Testis (tissue), 3 donors: Measurements from ENCODE around the gene INMT. TPM values are rescaled to one million over a fixed set of nuclear protein-coding genes. Genes with fewer than 3 reads are reported as not detected.
A peak's percentile ranks its signal among the peaks of the same experiment; 100 is the strongest.

Source experiments
- DNase-seq: peaks from one replicate; pipeline ENCODE4 v3.0.0-alpha.2; 2019
- H3K27ac ChIP-seq, 2 donors: fragments of 200-600 bp; sonication (generic); one replicate each; pipeline ENCODE4 v1.5.1; 2019
- H3K27me3 ChIP-seq: fragments of 200-600 bp; sonication (generic); one replicate; pipeline ENCODE4 v1.5.1; 2019
- H3K36me3 ChIP-seq: fragments of 200-600 bp; sonication (generic); one replicate; pipeline ENCODE4 v1.5.1; 2017; ENCODE audit warnings: low read depth; ENCODE audit errors: missing control alignments
- H3K4me1 ChIP-seq: fragments of 200-600 bp; sonication (generic); one replicate; pipeline ENCODE4 v1.5.1; 2019
- H3K4me3 ChIP-seq, 2 donors: fragments of 200-600 bp; sonication (generic); one replicate each; pipeline ENCODE4 v1.5.1; 2017 to 2019
- H3K9me3 ChIP-seq: fragments of 200-600 bp; sonication (generic); one replicate; pipeline ENCODE4 v1.5.1; 2017
- POLR2A ChIP-seq: fragments of 450-650 bp; IDR thresholded peaks from one replicate; pipeline ENCODE4 v1.6.1; 2017; ENCODE audit warnings: antibody characterized with exemption, mild to moderate bottlenecking, moderate library complexity
- WGBS, 2 donors: methylation state at CpG; one replicate each; pipeline ENCODE4 v1.1.5; 2018; 5-methylcytosine and 5-hydroxymethylcytosine counted together
- intact Hi-C: fragments of 100-400 bp; cut with DNase I; formaldehyde crosslinking; loops from one replicate; pipeline ENCODE4 v1.15.1; 2023; ENCODE audit warnings: low total_unique reads
- polyA plus RNA-seq: library from polyadenylated mRNA; stranded (reverse); fragments of 350-450 nt; fragmentation: Illumina TruSeq; extraction: RNeasy Lipid Tissue Mini Kit (QIAGEN cat#74804); gene quantifications from one replicate; pipeline ENCODE4 v1.2.3, GENCODE V29; 2014; ENCODE audit warnings: low read depth, low replicate concordance; ENCODE audit not compliant: insufficient read depth
- total RNA-seq, 2 donors: library from RNA; depleted of rRNA; stranded (reverse); fragments of >200 nt; gene quantifications; one replicate each; pipeline ENCODE4 v1.2.3, GENCODE V29; 2016
- TF ChIP-seq, protein P1 (sequence below), 3 experiments: fragments of 450-650 bp in 2 of 3; fragments of 200-600 bp in 1 of 3; sonication (generic) in 1 of 3; IDR thresholded peaks; one replicate each; pipeline ENCODE4 v1.5.1; 2016 to 2019; ENCODE audit warnings: antibody characterized with exemption in 3 of 3, mild to moderate bottlenecking in 2 of 3, moderate library complexity in 1 of 3

The INMT gene
- total and polyA plus RNA-seq, 3 donors from 2014 or later: 31.8 to 68.4 (median 41.2) TPM

DNA sequence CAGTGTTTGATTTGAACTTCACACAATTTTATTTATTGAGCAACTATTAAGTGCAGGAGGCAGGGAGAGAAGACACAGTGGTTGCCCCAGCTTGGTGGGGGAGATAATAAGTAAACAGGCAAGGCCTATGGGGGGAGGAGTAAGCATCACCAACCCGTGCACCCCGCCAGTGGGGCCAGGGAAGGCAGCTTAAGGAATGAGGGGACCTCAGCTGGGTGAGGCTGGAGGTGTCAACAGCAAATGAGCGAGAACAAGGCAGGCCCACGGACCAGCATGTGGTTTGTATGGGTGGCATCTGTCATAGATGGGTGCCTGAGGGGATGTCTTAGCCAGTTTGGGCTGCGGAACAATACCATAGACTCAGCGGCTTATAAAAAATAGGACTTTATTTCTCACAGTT is 45.6 kb upstream of the INMT start:
- 88 to 89% methylated on average over 6 of the region's 6 CpGs for WGBS, 2 donors
- H3K27me3 ChIP-seq: no peaks in the 10 kb centered on the region
- DNase-seq: no peak
- H3K4me1 ChIP-seq: no peaks in the 10 kb centered on the region
- TF ChIP-seq POLR2A: no peak
- TF ChIP-seq, protein P1, sequence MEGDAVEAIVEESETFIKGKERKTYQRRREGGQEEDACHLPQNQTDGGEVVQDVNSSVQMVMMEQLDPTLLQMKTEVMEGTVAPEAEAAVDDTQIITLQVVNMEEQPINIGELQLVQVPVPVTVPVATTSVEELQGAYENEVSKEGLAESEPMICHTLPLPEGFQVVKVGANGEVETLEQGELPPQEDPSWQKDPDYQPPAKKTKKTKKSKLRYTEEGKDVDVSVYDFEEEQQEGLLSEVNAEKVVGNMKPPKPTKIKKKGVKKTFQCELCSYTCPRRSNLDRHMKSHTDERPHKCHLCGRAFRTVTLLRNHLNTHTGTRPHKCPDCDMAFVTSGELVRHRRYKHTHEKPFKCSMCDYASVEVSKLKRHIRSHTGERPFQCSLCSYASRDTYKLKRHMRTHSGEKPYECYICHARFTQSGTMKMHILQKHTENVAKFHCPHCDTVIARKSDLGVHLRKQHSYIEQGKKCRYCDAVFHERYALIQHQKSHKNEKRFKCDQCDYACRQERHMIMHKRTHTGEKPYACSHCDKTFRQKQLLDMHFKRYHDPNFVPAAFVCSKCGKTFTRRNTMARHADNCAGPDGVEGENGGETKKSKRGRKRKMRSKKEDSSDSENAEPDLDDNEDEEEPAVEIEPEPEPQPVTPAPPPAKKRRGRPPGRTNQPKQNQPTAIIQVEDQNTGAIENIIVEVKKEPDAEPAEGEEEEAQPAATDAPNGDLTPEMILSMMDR (IDR thresholded peaks at IDR 0.05): no peak
- no peaks in the 10 kb centered on the region for H3K36me3 ChIP-seq
- no peaks in the 10 kb centered on the region for H3K9me3 ChIP-seq
- intact Hi-C loops: no loop called here
- H3K27ac ChIP-seq: no peak overlapping the region
- no peak overlapping the region for H3K4me3 ChIP-seq

DNA sequence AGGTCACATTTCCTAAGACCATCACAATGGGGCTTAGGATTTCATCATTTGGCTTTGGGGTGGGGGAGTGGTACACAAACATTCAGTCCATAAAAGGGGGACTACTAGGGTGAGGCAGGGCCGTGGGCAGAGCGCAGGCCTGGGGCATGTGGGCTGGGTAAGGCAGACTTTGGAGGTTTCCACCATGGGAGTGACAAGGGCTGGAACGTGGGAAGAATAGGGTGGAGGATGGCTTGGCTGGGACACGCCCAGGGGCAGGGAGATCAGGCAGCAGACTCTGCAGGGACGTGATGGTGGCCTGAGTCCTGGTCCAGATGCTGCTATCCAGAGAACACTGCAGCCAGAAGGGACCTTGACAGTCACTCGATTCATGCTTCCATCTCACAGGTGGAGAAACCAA is 45.0 kb upstream of the INMT start:
- intact Hi-C loops: no loop called here
- Histone ChIP-seq H3K9me3 (no peaks in the 10 kb centered on the region), H3K27ac (no peak overlapping the region), H3K4me1 (no peaks in the 10 kb centered on the region), H3K36me3 (no peaks in the 10 kb centered on the region), H3K27me3 (no peaks in the 10 kb centered on the region), H3K4me3 (no peak overlapping the region)
- WGBS, 2 donors: 87 to 89% methylated on average over 6 of the region's 6 CpGs
- TF ChIP-seq, protein P1 (IDR thresholded peaks at IDR 0.05): no peak
- no peak for TF ChIP-seq POLR2A
- no peak for DNase-seq

DNA sequence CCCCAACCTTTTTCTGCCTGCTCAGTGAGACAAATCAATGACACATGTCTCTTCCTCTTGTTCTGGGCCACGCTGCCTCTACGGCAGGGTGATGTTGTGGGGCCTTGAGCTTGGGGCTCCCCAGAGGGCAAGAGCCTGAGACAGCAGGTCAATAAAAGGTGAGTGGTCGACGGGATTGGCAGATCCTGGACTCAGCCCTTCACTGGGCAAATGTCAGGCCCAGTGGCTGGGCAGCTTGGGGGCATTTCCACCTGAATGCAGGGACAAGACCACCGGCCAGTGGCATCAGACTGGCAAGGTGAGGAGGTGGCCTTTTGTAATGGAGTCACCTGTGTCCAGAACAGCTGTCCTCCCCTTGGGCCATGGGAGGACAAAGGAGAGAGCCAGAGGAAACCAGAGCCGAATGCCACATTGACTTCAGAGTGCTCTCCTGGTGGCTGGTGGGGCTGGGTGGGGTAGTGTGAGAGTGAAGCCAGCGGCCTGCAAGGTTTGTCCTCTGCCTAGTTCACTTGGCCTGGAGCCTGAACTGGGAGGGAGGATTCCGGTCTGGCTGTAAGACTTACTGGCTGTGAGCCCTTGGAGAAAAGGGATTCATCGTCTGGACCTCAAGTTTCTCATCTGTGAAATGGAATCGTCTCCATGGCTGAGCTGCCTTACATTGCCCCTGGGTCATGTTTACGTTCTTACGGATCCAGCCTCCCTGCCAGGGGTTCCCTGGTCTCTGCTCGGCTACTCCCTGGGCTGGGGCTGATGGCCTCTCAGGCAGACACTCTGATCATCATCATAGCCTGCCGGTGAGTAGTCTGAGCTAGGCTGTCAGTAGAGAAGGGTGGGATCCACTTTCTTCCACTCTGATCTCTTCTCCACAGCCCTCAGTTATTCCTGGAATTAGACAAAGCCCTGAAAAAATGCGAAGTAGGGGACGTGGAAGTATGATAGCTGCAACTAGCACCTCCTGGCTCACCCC is 44.3 kb upstream of the INMT start:
- no peaks in the 10 kb centered on the region for H3K27me3 ChIP-seq
- H3K9me3 ChIP-seq: no peaks in the 10 kb centered on the region
- no peak overlapping the region for H3K4me3 ChIP-seq
- no peaks in the 10 kb centered on the region for H3K4me1 ChIP-seq
- TF ChIP-seq, protein P1 (IDR thresholded peaks at IDR 0.05): no peak
- no peak for TF ChIP-seq POLR2A
- H3K36me3 ChIP-seq: no peaks in the 10 kb centered on the region
- intact Hi-C loops: no loop called here
- DNase-seq: peak; percentile 40
- 63 to 66% methylated on average over 15 to 16 of the region's 16 CpGs for WGBS, 2 donors
- H3K27ac ChIP-seq: no peak overlapping the region

DNA sequence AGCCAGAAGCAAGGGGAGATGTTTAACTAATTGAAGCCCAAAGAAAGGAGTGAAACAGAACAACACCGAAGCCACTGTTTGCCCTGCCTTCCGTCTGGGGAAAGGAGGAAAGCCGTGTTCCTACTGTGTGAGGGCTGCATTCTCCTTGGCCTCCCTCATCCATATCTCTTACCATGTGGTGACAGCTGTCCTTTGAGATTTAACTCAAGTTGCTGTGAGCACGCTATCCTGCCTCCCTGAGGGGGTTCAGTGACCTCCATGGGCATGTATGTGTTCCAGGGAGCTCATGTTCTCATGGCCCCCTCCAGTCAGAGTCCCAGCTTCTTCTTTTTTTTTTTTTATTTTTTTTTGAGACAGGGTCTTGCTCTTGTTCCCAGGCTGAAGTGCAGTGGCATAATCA is 43.5 kb upstream of the INMT start:
- 75 to 76% methylated on average over 4 of the region's 4 CpGs for WGBS, 2 donors
- intact Hi-C loops: no loop called here
- TF ChIP-seq POLR2A: no peak
- TF ChIP-seq, protein P1 (IDR thresholded peaks at IDR 0.05): no peak
- no peaks in the 10 kb centered on the region for H3K36me3 ChIP-seq
- H3K4me3 ChIP-seq: no peak overlapping the region
- H3K27me3 ChIP-seq: no peaks in the 10 kb centered on the region
- H3K27ac ChIP-seq: no peak overlapping the region
- no peaks in the 10 kb centered on the region for H3K9me3 ChIP-seq
- no peak for DNase-seq
- no peaks in the 10 kb centered on the region for H3K4me1 ChIP-seq

DNA sequence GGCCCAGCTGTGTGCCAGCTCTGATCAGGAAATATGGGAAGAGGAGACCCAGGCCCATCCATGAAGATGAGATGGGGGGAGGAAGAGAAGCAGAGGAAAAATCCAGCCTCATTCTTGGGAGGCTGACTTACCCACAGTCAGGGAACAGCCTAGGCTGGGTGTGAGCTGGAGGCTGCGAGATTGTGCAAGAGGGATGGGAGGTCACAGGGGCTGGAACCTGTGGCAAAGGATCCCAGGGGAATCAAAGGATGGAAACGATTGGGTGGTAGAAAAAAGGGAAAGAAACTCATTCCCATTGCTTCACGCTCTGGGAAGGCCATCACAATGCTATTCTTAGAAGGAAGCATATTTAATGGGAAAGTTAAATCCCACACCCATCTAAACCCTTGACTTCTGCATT is 43.0 kb upstream of the INMT start:
- intact Hi-C loops: no loop called here
- no peaks in the 10 kb centered on the region for H3K36me3 ChIP-seq
- no peaks in the 10 kb centered on the region for H3K4me1 ChIP-seq
- H3K9me3 ChIP-seq: no peaks in the 10 kb centered on the region
- no peaks in the 10 kb centered on the region for H3K27me3 ChIP-seq
- H3K4me3 ChIP-seq: no peak overlapping the region
- H3K27ac ChIP-seq: no peak overlapping the region
- no peak for DNase-seq
- WGBS, 2 donors: 74 to 83% methylated on average over 3 of the region's 3 CpGs
- TF ChIP-seq, protein P1 (IDR thresholded peaks at IDR 0.05): no peak
- no peak for TF ChIP-seq POLR2A
